GM18502 (cell line): ENCODE measurements around the gene ATRNL1.

Source experiments
- ATAC-seq: cut with Tn5 transposase; IDR thresholded peaks from one replicate; pipeline ENCODE4 v1.9.1; 2021; ENCODE audit warnings: mild to moderate bottlenecking; ENCODE audit not compliant: unreplicated experiment, poor library complexity

Gene ATRNL1, protein sequence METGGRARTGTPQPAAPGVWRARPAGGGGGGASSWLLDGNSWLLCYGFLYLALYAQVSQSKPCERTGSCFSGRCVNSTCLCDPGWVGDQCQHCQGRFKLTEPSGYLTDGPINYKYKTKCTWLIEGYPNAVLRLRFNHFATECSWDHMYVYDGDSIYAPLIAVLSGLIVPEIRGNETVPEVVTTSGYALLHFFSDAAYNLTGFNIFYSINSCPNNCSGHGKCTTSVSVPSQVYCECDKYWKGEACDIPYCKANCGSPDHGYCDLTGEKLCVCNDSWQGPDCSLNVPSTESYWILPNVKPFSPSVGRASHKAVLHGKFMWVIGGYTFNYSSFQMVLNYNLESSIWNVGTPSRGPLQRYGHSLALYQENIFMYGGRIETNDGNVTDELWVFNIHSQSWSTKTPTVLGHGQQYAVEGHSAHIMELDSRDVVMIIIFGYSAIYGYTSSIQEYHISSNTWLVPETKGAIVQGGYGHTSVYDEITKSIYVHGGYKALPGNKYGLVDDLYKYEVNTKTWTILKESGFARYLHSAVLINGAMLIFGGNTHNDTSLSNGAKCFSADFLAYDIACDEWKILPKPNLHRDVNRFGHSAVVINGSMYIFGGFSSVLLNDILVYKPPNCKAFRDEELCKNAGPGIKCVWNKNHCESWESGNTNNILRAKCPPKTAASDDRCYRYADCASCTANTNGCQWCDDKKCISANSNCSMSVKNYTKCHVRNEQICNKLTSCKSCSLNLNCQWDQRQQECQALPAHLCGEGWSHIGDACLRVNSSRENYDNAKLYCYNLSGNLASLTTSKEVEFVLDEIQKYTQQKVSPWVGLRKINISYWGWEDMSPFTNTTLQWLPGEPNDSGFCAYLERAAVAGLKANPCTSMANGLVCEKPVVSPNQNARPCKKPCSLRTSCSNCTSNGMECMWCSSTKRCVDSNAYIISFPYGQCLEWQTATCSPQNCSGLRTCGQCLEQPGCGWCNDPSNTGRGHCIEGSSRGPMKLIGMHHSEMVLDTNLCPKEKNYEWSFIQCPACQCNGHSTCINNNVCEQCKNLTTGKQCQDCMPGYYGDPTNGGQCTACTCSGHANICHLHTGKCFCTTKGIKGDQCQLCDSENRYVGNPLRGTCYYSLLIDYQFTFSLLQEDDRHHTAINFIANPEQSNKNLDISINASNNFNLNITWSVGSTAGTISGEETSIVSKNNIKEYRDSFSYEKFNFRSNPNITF (N-terminal part only)

DNA sequence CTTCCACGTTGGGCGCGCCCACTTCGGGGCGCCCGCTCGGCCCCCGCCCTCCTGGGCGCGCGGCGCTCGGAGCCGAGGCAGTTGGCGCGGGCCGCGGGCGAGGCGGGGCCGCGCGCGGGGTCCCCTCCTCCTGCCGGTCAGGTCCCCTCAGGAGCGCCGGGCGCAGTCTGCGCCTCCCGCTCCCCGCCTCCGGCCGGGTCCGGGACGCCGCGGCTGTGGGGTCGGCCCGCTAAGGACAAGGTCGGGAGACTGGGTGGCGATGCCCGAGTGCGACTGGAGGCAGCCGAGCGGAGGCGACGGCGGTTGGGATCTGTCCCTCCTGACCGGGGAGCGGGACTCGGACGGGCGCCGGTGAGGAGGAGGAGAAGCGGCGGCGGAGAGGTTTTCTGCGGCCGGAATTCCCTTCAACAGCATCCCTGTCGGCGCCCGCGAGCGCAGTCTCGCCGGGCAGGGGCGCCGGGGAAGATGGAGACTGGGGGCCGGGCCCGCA lies at the start of gene ATRNL1:
Gene ATRNL1, plus strand, starts transcription at position 80 of the 490 bp plus-strand sequence. Its CDS starts 386 bp downstream, at position 466.
- ATAC-seq = peak; percentile 79

DNA sequence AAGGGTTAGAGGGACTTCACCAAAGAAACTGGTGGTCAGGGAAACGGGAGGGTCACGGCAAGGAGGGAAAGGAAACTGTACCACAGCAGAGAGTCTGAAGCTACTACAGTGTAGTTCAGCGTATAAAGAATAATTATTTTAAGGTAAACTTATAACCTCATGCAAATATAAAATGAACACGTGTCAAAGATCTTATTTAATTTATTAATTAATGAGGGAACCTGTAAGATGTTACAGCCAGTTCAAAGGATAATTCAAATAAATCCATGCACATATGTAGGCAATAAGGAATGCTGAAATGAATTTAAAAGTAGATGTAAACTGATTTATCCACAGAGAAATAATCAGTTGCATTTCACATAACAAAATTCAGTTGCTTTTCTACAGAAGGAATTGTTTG lies 49.4 kb upstream of the ATRNL1 start:
- no peak for ATAC-seq

DNA sequence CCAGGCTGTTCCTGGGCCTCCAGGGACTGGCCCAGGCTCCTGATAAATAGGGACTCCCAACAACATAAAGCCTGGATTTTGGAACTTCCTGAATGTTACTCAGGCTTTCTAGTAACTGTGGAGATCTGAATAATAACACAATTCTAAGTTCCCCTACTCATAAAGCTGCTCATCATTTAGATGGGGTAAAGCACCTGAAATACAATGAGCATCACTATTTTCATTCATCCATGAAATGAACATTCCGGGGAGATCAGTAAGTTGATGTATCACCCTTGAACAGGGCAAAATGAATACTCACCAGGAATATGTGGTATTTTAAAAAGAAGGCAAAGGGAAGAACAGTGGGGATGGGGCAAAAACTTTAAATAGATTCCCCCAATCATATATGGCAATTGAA lies 48.3 kb upstream of the ATRNL1 start:
- ATAC-seq = no peak

DNA sequence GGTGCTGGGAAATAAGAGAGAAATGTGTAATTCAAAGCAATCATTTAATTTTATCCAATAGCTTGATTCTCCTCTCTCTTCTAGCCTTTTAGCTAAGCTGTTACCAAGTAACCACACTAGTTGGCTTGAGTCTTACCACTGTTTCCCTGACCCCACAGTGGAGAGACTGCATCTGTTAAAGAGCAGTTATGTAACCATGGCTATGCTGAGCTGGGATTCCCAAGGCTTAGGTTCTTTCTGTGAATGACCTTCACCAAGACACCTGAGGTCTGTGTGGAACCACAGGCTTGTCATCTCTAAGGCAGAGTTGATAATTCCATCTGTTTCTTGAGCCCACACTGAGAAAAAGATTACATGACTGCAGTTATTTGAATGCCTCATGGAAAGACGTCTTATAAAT lies 47.7 kb upstream of the ATRNL1 start:
- no peak for ATAC-seq

DNA sequence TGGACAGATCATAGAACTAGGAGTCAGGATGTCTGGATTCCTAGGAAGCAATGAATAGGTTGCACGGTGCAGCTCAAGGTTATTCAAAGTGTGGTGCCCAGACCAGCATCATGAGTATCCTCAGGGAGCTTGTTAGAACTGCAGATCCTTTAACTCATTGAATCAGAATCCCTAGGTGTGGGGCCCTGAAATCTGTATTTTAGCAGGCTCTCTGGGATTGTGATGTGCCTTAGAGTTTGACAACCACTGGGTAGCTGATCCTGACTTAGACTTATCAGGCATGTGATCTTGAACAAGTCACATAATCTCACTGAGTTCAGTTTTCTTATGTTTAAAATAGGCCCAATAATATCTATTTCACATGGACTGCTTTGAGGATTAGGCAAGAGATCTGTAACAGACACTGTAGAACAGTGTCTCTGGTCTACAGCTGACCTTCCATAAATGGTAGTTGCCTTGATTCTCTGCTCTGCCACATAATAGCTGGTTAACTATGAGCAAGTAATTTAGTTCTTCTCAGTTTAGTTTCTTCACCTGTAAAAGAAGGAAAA lies 46.4 kb upstream of the ATRNL1 start:
- ATAC-seq = no peak

DNA sequence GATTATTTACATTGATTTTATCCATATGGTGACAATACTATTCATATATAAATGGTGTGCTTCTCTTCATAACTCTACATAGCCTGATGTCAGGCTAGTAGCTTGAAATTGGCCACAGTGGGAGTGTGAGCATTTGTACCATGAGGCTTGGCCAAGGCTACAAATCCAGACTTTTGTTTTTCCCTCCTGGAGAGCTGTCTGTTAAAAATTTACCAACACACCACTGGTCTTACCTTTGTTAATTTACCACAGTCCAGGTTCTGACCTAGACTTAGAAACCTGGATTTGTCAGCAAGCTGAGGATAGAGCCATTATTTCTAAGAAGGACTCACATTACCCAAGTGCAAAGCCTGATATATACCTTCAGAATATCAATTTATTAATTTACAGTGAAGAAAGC lies 45.5 kb upstream of the ATRNL1 start:
- no peak for ATAC-seq

DNA sequence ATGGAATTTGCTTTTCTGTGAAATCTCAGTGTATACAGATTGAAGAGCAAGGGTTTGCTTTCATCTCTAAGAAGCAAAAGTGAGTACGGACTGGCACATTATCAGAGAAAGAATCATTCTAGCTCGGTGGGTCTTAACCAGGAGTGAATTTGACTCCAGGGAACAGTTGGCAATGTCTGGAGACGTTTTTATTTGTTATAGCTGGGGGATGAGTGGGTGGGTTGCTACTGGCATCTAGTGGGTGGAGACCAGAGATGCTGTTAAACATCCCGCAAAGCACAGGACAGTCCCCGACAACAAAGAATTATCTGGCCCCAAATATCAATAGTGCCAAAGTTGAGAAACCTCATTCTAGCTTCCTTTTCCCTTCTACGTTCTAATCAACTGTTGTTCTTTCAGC lies 43.8 kb upstream of the ATRNL1 start:
- no peak for ATAC-seq

DNA sequence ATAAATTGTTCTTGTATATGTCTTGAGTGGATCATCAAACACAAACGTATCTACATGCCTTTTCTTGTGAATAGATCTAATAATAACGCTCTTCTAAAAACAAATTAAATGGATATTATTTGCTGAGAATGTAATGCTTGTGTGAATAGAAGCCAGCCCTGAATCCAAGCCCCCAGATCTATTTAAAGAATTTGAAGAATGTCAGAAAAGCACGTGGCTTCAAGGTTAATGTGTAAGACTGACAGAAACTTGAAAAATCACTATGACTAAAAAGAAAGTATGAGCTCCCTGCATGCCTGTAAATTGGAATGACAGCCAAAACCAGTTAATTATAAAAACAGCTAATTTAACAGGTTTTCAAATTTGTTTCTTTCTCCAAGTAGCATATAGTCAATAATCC lies 43.2 kb upstream of the ATRNL1 start:
- ATAC-seq = no peak

DNA sequence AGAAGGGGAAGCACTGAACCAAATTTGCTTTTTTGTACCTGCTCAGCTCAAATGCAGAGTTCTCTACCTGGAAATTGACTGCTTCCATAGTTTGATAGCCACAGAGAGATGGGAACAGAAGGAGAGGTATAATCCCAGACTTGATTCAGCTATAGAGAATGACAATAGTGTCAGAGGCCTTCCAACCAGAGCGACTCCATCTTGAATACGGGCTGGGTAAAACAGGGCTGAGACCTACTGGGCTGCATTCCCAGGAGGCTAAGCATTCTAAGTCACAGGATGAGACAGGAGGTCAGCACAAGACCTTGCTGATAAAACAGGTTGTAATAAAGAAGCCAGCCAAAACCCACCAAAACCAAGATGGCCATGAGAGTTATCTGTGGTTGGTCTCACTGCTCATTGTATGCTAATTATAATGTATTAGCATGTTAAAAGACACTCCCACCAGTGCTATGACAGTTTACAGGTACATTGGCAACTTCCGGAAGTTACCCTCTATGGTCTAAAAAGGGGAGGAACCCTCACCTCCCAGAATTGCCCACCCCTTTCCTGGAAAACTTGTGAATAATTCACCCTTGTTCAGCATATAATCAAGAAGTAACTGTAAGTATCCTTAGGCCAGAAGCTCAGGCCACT lies 42.7 kb upstream of the ATRNL1 start:
- no peak for ATAC-seq

DNA sequence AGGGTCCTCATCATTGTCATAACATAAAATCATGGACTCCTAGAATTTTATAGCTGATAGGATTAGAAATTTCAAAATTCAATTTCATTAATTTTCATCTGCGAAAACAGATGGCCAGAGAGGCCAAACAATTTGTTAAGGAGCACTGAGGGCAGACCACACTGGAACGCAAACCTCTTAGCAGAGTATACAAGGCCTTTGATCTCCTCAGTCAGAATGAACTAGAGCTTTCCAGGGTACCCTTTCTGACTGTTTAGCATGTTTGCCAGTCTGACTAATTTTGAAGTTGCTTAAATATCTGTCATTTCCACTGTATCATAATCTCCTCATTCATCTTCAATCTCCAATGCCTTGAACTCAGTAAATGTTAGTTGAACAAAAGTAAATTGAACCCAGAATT lies 41.9 kb upstream of the ATRNL1 start:
- no peak for ATAC-seq

DNA sequence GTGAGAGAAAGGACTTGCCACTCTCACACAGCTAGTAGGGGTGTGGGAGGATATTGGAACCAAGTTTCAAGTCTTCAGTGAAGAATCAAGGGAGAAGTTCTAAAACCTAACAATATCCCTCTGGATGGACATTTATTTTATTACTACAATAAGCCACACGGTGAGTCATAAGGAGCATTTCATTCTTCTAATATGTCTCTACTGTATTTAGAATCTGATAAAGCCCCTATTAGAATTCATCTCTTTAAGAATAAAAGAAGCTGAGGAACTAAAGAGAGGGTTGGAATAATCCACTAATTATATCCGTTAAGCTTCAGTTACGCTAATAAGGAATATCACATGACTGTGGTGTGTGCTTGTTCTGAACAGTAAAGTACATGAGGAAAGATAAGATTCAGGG lies 40.9 kb upstream of the ATRNL1 start:
- no peak for ATAC-seq

DNA sequence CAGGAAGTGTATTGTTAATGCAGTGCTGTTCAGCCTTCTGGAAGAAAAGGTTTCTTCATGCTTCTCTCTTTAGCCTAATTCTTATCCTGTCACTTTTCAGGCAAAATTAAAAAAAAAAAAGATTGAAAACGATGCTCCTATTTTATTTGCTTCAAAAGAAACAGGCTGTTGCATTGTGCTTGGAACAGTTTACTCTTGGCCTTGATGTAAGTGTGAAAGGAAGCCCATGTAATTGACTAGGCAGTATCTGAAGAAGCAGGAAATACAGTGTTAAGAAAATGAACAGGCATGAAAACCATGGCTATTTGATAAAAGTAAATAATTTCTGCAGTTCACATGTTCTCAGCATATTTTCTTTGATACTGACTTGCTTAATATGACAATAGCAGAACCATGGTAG lies 40.4 kb upstream of the ATRNL1 start:
- ATAC-seq = no peak

DNA sequence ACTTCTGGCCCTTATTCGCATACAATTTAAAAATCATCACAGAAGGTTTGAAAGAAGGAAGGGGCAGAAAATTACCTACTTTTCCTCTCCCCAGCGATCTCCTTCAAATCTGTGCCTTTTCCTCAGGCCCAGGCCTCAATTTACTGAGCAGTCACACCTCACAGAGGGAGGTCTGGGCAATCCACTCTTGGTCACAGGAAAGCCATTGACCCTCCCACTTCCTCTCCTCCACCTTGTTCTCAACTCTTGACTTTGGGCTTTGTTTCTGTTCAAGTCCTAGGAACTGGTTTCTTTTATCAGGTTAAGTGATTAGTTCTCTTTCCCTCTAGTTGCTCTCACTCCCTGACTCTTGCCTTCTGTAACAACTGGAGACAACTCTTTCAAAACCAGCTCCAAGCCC lies 37.0 kb upstream of the ATRNL1 start:
- no peak for ATAC-seq

DNA sequence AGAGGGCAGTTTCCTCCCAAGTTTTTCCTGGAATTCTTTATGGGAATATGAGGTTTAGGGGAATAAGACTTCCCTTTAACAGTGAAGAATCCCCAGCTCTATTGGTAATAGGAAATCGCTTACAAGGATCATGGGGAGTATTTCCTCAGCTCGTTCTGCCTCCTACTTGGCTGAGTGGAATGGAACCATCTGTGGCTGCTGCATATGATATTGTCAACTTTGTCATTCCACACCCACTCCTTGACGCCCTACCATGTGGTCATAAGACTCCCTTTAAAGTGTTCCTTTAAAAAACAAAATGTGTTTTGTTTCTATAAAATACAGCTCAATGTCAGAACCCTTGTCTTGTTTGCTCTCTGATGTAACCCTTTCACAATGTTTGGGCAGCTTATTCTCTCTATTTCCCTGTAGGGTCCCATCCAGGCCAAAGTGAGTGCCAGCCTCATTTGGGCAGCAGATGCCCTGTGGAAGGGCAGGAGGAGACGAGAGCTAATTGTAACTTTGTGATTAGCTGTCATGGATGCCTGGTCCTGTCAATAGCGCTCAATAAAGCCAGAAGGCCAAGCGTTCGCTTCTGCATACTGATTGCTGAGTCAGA lies 33.8 kb upstream of the ATRNL1 start:
- no peak for ATAC-seq

DNA sequence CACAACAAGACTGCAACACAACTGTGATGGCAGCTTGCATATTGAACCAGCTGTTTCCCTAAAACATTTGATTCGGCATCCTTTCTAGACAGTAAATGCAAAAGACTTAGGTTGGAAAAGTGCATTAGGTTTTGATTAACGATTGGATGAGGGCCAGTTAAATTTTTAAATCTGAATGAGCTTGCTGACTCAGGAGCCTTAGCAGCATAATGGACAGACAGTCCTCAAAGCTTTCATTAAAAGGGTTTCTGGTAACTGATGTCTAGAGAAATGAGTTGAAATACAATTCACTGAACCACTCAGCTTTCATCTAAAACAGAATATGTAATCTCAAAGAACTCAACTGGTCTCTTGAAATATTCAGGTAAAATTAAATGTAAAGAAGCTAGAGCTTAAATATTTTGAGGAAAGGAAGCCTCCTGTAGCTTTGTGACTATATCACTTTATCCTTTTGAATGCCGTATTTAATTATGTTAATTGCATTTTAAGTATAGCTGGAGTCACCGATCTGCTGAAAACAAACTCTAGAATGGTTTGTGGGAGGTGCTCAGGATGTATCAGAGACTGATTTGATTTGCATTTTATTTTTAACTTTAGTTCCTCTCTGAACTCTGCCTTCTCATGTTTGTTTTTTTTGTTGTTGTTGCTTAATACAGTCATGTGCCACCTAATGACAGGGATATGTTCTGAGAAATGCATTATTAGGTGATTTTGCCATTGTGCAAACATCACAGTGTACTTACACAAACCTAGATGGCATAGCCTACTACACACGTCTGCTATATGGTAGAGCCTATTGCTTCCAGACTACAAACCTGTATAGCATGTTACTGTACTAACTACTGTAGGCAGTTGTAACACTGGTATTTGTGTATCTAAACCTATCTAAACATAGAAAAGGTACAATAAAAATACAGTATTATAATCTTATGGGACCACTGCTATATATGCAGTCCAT lies 29.2 kb upstream of the ATRNL1 start:
- ATAC-seq = no peak

DNA sequence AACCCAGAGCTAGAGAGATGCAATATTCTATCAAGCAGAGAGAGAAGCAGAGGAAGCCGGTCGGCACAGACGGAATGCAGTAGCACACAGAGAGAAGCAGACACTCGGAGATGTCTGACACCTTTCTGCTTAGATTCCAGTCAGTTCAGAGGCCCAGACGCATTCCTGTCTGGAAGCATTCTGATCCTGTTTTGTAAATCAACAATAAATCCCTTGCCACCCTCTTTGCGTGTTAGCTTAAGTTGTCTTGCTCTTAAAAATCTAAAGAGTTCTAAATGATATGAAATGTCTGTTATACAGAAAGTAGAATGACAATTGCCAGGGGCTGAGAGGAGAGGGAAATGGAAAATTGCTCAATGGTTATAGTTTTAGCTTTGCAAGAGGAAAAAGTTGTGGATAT lies 27.4 kb upstream of the ATRNL1 start:
- ATAC-seq = no peak

DNA sequence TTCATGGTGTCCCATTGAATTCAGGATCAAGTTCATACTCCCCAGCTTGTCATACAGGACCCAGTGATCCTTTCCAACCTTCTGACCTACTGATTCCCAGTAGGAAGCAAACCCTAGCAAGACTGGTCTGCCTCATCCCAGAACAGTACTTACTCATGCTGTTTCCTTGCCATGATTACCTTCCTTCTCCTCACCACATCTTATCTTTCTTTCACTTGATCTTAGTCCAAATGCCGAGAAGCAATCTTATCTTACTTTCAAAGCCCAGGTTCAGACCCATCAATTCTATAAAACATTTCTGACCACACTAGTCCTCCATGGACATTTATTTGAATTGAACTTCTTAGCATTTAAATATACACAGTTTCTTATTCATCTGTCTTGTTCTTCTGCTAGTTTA lies 26.6 kb upstream of the ATRNL1 start:
- no peak for ATAC-seq

DNA sequence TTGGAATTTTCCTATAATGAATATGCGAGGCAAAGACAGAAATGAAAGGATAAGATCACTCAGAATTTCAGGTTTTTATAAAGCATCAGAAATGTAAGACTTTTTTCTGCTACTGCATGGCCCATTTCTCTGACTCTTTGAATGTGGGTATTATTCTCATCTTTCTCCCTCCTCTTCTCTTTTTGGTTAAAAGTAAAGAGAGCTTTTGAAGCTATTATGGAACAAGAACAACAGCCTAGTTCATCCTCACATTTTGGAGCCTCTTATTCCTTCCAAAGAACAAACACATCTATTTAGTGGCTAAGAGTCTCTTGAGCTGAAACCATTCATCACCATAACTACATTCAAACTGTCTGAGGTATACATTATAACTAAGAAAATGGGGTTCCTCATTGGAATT lies 19.4 kb upstream of the ATRNL1 start:
- ATAC-seq = no peak
